GM12878 (cell line): ENCODE measurements around the gene DBR1.

Experiments
- CBX5 ChIP-seq: sonication (generic); IDR thresholded peaks from 2 replicates; pipeline ENCODE4 v1.6.1; 2016; ENCODE audit warnings: low read depth, moderate library complexity, mild to moderate bottlenecking, inconsistent platforms
- GABPA ChIP-seq: IDR thresholded peaks from 2 replicates; pipeline ENCODE4 v1.6.1; 2014; ENCODE audit warnings: antibody characterized with exemption, low read depth, mild to moderate bottlenecking, inconsistent platforms
- HDAC6 ChIP-seq: fragments of 200-600 bp; sonication (generic); IDR thresholded peaks from one replicate; pipeline ENCODE4 v1.8.0; 2017; ENCODE audit warnings: antibody characterized with exemption; ENCODE audit not compliant: unreplicated experiment
- JUND ChIP-seq: IDR thresholded peaks from 2 replicates; pipeline ENCODE4 v1.6.1; 2012; ENCODE audit warnings: low read depth, mild to moderate bottlenecking, low read length, improper control_type of control experiment, moderate library complexity
- MYC ChIP-seq: IDR thresholded peaks from 2 replicates; pipeline ENCODE4 v1.6.1; 2011; ENCODE audit warnings: mild to moderate bottlenecking, low read length, moderate library complexity, inconsistent platforms; ENCODE audit not compliant: insufficient read depth, insufficient replicate concordance, insufficient read length, severe bottlenecking
- NFYB ChIP-seq: IDR thresholded peaks from 2 replicates; pipeline ENCODE4 v1.6.1; 2011; ENCODE audit warnings: low read depth, mild to moderate bottlenecking, low read length, improper control_type of control experiment, moderate library complexity; ENCODE audit not compliant: insufficient read depth
- TAF1 ChIP-seq: IDR thresholded peaks from 2 replicates; pipeline ENCODE4 v1.6.1; 2011; ENCODE audit warnings: mild to moderate bottlenecking, low read depth, low read length, borderline replicate concordance
- ZSCAN29 ChIP-seq: fragments of 450-650 bp; IDR thresholded peaks from 2 replicates; pipeline ENCODE4 v1.6.1; 2017; ENCODE audit warnings: mild to moderate bottlenecking, moderate library complexity
- TF ChIP-seq, protein P1 (sequence below), 3 experiments: IDR thresholded peaks in 2 of 3; conservative IDR thresholded peaks in 1 of 3; 2 replicates each; pipeline ENCODE4 v1.5.1; 2011; ENCODE audit warnings: low read depth in 3 of 3, low read length in 3 of 3, mild to moderate bottlenecking in 3 of 3, control low read depth in 2 of 3, moderate library complexity in 2 of 3, inconsistent platforms in 1 of 3, mixed read lengths in 1 of 3; ENCODE audit not compliant: control insufficient read depth in 2 of 3, insufficient read depth in 1 of 3; ENCODE audit errors: extremely low read depth in 1 of 3
- TF ChIP-seq, protein P2 (sequence below): IDR thresholded peaks from 2 replicates; pipeline ENCODE4 v1.6.1; 2011; ENCODE audit warnings: borderline replicate concordance, low read depth, mild to moderate bottlenecking, moderate library complexity, mixed read lengths, low read length; ENCODE audit not compliant: insufficient read depth; ENCODE audit errors: extremely low read length
- TF ChIP-seq, protein P3 (sequence below): IDR thresholded peaks from 2 replicates; pipeline ENCODE4 v1.6.1; 2011; ENCODE audit warnings: low read depth, mild to moderate bottlenecking, low read length, moderate library complexity, borderline replicate concordance; ENCODE audit errors: extremely low read depth

DNA sequence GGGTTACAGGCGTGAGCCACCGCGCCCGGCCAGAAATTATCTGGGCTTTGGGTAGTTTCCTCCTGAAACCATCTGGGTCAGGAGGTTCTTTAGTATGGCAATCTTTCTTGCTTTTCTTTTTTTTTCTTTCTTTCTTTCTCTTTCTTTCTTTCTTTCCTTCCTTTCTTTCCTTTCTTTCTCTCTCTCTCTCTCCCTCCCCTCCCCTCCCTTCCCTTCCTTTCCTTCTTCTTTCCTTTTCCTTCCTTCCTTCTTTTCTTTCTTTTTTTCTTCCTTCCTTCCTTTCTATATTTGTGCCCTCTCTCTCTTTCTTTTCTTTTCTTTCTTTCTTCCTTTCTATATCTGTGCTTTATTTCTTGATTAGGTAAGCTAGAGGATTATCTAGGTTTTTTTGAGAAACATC lies 17.0 kb downstream of the DBR1 start:
- TF ChIP-seq CBX5 (no peak), JUND (no peak), NFYB (no peak), TAF1 (no peak), MYC (no peak), GABPA (no peak), HDAC6 (no peak), ZSCAN29 (no peak)
- TF ChIP-seq, protein P1, sequence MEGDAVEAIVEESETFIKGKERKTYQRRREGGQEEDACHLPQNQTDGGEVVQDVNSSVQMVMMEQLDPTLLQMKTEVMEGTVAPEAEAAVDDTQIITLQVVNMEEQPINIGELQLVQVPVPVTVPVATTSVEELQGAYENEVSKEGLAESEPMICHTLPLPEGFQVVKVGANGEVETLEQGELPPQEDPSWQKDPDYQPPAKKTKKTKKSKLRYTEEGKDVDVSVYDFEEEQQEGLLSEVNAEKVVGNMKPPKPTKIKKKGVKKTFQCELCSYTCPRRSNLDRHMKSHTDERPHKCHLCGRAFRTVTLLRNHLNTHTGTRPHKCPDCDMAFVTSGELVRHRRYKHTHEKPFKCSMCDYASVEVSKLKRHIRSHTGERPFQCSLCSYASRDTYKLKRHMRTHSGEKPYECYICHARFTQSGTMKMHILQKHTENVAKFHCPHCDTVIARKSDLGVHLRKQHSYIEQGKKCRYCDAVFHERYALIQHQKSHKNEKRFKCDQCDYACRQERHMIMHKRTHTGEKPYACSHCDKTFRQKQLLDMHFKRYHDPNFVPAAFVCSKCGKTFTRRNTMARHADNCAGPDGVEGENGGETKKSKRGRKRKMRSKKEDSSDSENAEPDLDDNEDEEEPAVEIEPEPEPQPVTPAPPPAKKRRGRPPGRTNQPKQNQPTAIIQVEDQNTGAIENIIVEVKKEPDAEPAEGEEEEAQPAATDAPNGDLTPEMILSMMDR (IDR thresholded peaks at IDR 0.05 in 2 of 3, conservative IDR thresholded peaks at IDR 0.05 in 1 of 3; ENCODE audit: control insufficient read depth in 2 of 3, extremely low read depth in 1 of 3, insufficient read depth in 1 of 3, low read depth in 3 of 3, low read length in 3 of 3): no peak
- TF ChIP-seq, protein P2, sequence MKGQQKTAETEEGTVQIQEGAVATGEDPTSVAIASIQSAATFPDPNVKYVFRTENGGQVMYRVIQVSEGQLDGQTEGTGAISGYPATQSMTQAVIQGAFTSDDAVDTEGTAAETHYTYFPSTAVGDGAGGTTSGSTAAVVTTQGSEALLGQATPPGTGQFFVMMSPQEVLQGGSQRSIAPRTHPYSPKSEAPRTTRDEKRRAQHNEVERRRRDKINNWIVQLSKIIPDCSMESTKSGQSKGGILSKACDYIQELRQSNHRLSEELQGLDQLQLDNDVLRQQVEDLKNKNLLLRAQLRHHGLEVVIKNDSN: no peak
- TF ChIP-seq, protein P3, sequence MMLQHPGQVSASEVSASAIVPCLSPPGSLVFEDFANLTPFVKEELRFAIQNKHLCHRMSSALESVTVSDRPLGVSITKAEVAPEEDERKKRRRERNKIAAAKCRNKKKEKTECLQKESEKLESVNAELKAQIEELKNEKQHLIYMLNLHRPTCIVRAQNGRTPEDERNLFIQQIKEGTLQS: no peak
